H1 (cell line): ENCODE results near the gene LRPPRC. TPM values are rescaled to one million over a fixed set of nuclear protein-coding genes. Genes with fewer than 3 reads are reported as not detected.

Source experiments
- HDAC2 ChIP-seq, 2 experiments: fragments of 300-600 bp in 1 of 2; sonication (generic) in 1 of 2; IDR thresholded peaks; 2 replicates each; pipeline ENCODE4 v1.6.1; 2011 to 2012; ENCODE audit warnings: low read depth in 2 of 2, low read length in 2 of 2, mild to moderate bottlenecking in 2 of 2, moderate library complexity in 2 of 2, borderline replicate concordance in 1 of 2, inconsistent platforms in 1 of 2
- polyA plus RNA-seq, 7 experiments: library from polyadenylated mRNA; depleted of rRNA in 3 of 7; stranded (reverse) in 5 of 7; unstranded in 2 of 7; fragments of >200 nt in 5 of 7; fragments of 200-250 nt in 2 of 7; gene quantifications; 1 replicate in 5 of 7; 2 replicates in 1 of 7; 4 replicates in 1 of 7; pipeline versions ENCODE4 v1.2.1 to v1.2.3, GENCODE V29; 2011 to 2013; ENCODE audit warnings: missing spikeins in 2 of 7, mixed read lengths in 2 of 7
- total RNA-seq: library from RNA; stranded (reverse); fragmentation: NEBNext Ultra II Directional; extraction: Animal tissue kit (Norgen Biotek cat#: 25700); gene quantifications from 2 replicates; pipeline ENCODE4 v1.2.1, GENCODE V29; 2021

Gene LRPPRC
- total and polyA plus RNA-seq, 2 of the 8 experiments (the other 6 are each of a cell fraction or from before 2014, with no cell fraction given): 43.4 to 167 TPM

DNA sequence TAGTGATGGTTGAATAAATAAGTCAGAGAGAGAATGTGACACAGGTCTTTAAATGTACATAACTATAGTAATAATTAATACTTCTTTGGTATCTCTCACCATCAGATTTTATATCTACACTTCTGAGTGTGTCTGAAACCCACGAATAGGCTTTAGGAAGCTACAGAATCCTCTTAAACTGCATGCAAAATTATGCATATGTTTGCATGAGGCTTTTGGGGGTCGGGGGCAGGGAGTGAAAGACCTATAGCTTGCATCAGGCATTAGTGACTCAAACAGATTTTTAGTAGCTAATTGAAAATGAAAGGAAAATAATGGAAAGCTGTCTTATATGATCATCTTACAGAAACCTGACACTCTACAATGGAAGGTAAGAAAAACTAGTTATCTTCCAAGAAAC, 14.9 kb downstream of the LRPPRC start (continued):
- TF ChIP-seq HDAC2 (IDR thresholded peaks at IDR 0.05; ENCODE audit: borderline replicate concordance in 1 of 2, low read depth in 2 of 2, low read length in 2 of 2): no peak
